ENCODE results near the gene SYTL3.

The SYTL3 gene

DNA sequence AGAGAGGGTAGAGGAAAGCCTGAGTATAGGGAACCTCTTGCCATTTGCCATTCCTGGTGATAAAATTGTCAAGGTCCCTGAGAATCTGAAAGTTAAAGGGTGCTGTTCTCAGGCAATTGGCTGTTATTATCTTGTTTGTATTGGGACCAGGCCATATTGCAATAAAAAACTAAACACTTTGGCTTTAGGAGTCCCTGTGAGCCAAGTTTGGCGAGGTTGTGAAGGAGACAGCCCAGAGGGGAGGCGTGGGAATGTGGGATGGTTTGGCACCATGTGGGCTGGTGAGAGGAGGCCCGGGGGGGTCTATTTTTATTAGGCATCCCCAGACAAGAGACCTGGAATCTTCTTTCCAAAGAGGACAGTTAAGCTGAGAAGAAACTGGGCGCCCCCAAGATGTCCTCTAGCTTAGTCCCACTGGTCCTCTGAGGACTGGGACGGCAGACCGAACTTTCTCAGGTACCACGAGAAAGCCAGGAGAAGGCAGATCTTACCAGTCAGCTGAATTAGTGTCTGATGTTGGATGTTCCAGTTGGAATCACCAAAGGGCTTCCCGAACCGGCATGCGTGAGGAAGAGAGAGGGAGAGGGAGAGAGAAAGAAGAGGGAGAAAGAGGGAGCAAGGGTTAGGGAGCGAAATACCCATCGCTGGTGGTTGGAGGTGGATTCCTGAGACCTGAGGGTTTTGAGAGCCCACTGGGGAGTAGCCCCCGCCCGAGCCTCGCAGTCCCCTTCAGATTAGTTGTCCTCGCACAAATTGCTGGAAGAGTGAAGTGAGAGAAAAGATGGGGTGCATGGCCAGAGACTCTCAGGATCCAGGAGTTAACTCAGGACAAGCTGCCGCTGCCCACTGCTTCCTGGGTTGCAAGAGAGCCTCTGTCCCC is 29.7 kb upstream of the SYTL3 start:
- no peak overlapping the region for H3K4me3 ChIP-seq (ENCODE audit: low read length)
- TF ChIP-seq ZNF274 (IDR thresholded peaks at IDR 0.05; ENCODE audit: low read depth, low read length) = no peak

DNA sequence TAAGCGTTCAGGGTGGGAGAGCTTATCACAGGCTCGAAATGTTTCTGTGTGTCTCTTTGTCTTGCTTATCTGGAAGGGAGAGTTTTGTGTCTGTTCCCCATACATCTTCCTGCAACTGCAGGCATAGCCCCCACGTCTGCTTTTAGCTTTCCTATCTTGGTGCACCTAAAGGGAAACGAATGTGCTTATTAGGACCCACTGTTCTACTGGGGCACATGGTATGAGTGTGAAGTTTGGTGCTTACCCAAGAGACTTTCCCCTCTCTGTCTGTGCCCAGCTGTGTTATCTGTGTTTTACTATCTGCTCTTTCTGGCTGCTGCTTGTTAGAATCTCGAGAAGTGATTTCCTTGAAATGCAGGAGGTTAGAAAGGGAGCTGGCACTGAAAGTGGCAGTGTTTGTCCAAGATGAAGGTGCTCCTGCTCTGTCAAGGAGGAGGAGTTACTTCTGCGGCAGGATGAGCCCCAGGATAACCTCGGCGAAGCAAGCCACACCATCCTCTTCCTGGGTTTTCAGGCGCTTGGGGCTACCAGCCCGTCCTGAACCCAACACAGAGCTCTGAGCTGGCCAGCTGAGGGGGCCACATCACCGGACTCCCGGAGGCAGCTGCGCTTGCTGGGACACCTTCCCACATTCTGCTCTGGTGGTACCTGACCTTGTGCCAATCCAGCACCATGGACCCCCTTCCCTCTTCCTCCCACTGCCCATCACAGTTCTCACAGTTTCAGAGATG is 28.7 kb upstream of the SYTL3 start:
- TF ChIP-seq ZNF274 (IDR thresholded peaks at IDR 0.05; ENCODE audit: low read depth, low read length) = no peak
- no peak overlapping the region for H3K4me3 ChIP-seq (ENCODE audit: low read length)

DNA sequence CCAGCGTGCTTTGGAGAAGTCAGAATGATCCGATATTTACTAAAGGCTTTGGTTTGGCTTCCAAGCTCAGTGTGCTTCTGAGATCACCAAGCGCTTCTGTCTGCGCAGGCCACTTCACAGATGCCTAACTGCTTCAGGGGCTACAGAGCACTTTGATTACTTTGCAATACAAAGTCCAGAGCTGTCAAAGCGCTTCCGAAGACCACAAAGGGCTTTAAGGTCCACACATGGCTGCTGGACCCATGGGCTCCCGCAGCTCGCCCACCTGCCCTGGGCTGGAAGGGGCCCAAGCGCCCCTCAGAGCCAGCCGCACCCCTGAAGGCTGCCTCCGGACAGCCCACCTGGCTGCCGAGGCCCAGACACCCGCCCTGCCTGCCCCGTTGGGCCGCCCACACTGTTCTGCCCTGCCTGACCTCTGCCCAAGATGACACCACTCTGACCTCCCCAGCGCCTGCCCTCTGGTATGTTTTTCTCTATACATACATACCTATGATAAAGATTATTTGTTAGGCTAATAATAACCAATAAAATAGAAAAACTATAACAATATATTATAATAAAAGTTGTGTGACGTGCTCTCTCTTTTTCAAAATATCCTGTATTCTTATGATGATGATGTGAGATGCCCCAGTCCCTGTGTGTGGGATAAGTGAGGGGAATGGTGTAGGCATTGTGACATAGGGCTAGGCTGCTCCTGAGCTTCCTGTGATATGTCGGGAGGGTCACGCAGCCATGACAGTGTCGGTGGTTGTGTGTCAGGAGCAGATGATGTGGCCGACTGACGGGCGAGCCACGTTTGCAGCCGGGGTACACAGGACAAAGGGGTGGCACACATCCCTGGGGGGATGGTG is 27.9 kb upstream of the SYTL3 start:
- no peak for TF ChIP-seq ZNF274 (IDR thresholded peaks at IDR 0.05; ENCODE audit: low read depth, low read length)
- H3K4me3 ChIP-seq (ENCODE audit: low read length) = no peak overlapping the region

DNA sequence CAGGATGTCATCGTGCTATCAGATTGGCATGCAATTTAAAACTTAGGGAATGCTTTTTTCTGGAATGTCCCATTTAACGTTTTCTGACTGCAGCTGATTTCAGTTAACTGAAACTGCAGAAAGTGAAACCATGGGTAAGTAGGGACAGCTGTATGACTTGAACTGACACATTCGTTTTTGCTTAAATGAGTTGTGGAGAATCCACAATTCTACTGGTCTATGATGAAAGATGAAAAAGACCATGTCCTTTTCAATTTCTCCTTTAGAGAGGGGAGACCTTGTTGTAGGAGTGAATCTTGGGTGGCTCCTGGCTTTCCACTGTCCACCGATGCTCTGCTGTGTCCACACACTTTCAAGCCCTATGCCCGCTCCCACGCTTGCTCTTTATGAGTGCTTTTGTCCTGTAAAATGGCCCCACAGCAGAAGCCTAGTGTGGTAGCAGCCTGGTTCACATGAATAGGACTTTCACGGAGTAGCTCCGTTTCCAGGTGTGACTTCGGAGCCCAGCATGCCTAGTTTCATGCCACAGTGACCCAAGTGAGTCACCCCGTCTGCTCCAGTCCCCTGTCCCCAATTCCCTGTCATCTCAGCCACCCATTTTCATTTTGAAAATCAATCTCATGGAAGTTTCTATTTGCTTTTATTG is 27.2 kb upstream of the SYTL3 start:
- no peak overlapping the region for H3K4me3 ChIP-seq (ENCODE audit: low read length)
- no peak for TF ChIP-seq ZNF274 (IDR thresholded peaks at IDR 0.05; ENCODE audit: low read depth, low read length)

DNA sequence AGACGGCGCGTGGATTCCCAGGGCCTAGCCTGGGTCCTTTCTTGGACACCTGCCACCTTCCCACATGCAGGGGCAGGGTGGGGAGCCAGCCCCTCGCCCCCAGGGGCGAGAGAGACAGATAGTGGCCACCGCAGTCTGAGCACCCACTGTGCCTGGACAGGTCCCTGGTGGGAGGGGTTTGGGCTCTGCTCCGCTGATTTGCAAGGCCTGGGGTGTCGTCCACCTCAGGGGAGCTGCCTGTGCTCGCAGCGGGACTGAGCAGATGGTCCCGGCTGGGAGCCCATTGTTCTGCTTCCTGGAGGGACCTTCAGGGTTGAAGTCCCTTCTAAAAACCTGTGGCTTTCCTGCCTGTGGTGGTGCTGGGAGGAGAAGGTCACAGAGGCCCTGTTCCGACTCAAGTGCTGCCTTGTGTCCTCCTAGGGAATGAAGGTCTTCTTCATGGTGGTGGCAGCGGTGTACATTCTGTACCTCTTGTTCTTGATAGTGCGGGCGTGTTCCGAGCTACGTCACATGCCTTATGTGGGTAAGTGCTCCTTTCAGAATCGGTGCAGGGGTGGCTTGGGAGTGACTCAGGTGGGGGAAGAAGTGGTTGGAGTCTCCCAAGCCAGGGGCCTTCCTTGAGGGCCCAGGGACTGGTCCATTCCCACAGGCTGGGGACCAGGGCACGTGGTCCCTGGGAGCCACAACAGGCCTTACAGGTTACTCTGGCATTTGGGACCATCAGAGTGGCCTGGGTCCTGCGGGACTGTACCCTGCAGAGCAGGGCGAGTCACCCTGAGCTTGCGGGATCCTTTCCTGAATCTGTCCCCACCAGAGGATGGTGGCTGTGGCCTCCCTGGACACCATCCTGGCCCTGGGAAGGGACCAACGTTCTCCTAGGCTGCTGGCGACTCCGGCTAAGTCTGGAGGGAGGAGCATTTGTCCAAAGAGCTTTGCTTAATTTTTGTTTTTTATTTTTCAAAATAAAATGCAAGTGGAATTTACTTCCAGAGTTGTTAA is 24.9 kb upstream of the SYTL3 start:
- no peak for TF ChIP-seq ZNF274 (IDR thresholded peaks at IDR 0.05; ENCODE audit: low read depth, low read length)

DNA sequence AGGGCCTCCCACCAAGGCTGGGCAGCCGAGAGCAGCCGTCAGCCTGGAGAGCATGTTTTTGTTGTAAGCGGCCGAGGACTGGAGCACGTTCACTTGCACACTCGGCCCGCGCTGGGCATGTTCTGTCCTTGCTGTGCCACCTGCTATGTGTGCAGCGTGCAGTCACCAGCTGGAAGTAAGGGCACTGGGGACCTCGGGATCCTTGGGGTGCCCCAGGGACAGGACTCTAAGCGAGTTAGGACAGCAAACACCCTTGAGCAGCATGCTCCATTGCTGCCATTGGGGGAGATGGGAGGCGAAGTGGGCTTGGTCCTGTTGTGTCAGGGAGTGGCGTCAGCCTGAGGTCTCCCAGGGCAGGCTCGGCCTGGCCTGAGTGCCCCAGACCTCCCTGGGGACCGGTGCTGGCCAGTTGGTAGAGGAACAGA is 24.0 kb upstream of the SYTL3 start:
- TF ChIP-seq ZNF274 (IDR thresholded peaks at IDR 0.05; ENCODE audit: low read depth, low read length) = no peak
- H3K4me3 ChIP-seq (ENCODE audit: low read length) = no peak overlapping the region

More for the DNA sequence above, 24.9 kb upstream of the SYTL3 start:
- H3K4me3 ChIP-seq (ENCODE audit: low read length) = no peak overlapping the region

DNA sequence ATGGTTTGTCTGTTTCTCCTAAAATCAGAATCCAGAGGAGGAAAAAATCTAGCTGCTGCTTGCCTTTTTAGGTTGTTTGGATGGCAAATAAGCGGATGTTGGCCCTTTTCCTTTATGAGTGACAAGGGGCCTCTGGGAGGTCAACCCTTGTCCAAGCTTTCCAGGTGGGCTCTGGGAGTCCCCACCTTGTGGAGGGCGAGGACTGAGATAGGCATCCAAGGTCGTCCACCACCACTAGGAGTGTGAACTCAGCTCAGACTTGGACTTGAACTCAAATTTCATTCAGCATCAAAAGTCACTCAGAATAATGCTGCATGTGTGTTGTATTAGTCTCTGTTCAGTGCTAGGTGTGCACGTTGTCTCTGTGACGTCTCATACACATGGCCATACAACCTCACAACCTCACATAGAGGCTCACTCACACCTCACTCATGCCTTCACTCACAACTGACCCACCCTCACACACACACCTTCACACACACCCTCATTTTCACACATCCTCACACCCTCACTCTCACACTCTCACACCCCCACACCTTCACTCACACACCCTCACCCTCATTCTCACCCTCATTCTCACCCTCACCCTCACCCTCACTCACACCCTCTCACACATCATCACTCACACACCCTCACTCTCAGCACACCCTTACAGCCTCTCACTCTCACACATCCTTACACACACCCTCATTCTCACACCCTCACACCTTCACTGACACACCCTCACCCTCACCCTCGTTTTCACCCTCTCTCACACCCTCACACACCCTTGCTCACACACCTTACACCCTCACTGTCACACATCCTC is 23.3 kb upstream of the SYTL3 start:
- TF ChIP-seq ZNF274 (IDR thresholded peaks at IDR 0.05; ENCODE audit: low read depth, low read length) = no peak
- H3K4me3 ChIP-seq (ENCODE audit: low read length) = no peak overlapping the region

DNA sequence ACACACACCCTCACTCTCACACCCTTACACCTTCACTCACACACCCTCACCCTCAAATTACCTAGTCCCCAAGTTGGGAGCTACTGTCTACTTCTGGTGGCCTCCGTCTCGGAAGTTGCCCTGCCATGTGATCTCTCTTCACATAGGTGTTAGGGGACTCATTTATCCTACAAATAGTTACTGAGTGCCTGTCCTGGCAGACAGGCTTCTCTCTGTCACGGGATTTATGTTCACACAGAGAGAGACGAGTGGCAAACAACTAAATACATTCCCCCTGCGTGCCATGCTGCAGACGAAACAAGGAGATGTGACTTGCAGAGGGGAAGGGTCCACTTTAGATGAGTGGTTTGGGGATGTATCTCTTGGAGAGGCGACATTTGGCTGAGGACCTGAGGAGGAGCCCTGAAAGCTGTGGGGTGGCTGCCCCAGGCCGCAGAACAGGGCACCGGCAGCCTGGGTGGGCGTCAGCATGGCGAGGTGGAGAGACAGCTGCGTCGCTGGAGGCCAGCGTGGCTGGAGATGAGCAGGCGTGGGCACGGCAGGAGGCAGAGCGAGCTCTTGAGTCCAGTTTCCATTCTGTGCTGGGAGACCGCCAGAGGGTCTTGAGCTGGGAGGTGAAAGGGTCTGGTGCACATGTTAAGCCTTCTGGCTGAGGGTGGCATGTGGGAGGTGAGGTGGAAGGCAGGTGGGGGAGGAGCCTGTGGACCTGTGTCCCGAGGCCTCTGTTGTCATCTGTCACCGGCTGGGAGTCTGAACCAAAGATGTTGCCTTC is 22.5 kb upstream of the SYTL3 start:
- H3K4me3 ChIP-seq (ENCODE audit: low read length) = no peak overlapping the region
- TF ChIP-seq ZNF274 (IDR thresholded peaks at IDR 0.05; ENCODE audit: low read depth, low read length) = no peak

DNA sequence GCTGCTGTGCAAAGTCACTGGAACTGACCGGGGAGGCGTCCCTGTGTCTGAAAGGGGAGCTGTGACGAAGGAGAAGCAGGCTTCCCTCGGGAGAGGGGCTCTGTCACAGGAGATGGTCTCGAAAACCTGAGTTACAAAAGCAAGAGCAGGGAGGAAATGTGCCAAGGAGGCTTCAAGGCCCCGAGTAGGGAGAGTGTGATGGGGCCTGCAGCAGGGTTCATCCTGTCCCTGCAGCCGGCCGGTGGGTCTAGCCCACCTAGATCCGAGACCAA is 22.0 kb upstream of the SYTL3 start:
- H3K4me3 ChIP-seq (ENCODE audit: low read length) = no peak overlapping the region

DNA sequence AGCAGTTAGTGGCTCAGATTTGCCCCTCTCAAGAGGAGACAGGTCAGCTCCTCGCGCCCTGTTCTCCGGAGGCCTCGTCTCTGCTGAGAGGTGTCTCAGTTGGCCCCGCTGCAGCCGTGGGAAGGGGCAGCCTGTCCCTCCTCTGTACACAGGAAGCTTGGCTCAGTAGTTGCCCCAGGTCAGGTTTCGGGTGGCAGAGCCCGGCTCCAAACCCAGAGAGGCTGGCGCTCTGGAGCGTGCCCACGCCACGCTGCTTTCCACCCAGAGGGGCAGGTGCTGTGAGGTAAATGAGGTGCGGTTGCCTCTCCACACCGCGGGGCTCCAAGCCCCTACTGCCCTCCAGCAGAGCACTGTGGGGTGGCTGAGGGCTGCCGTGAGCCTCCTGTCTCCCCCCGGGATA is 21.3 kb upstream of the SYTL3 start:
- no peak for TF ChIP-seq ZNF274 (IDR thresholded peaks at IDR 0.05; ENCODE audit: low read depth, low read length)
- no peak overlapping the region for H3K4me3 ChIP-seq (ENCODE audit: low read length)

More for the DNA sequence above, 22.0 kb upstream of the SYTL3 start:
- no peak for TF ChIP-seq ZNF274 (IDR thresholded peaks at IDR 0.05; ENCODE audit: low read depth, low read length)
